Right lobe of liver (tissue), 6 donors: Measurements from ENCODE around the gene IL22. TPM values are rescaled to one million over a fixed set of nuclear protein-coding genes. Genes with fewer than 3 reads are reported as not detected.

ENCODE experiments used
- ATAC-seq, 4 donors: fragments of 200-7000 bp; cut with Tn5 transposase; one replicate each; pipeline ENCODE4 v1.9.1; 2020; ENCODE audit warnings: mild to moderate bottlenecking in 4 of 4, moderate library complexity in 4 of 4
- DNase-seq, 3 donors: peaks; one replicate each; pipeline ENCODE4 v3.0.0-alpha.2; 2020
- H3K27ac ChIP-seq, 3 donors: fragments of 200-600 bp; one replicate each; pipeline ENCODE4 v1.8.0; 2022
- H3K27me3 ChIP-seq, 2 donors: fragments of 200-600 bp; one replicate each; pipeline ENCODE4 v1.8.0; 2022
- H3K36me3 ChIP-seq, 4 donors: fragments of 200-600 bp; sonication (generic) in 1 of 4; one replicate each; pipeline versions ENCODE4 v1.5.1 to v1.8.0; 2017 to 2022; ENCODE audit warnings: control low read depth in 1 of 4
- H3K4me1 ChIP-seq, 4 donors: fragments of 200-600 bp; sonication (generic) in 1 of 4; one replicate each; pipeline versions ENCODE4 v1.5.1 to v1.8.0; 2017 to 2022; ENCODE audit warnings: control low read depth in 1 of 4
- H3K4me3 ChIP-seq, 3 donors: fragments of 200-600 bp; one replicate each; pipeline ENCODE4 v1.8.0; 2022
- H3K9me3 ChIP-seq, 4 donors: fragments of 200-600 bp; sonication (generic) in 1 of 4; one replicate each; pipeline versions ENCODE4 v1.5.1 to v1.8.0; 2017 to 2022; ENCODE audit warnings: control low read depth in 1 of 4
- POLR2A ChIP-seq: fragments of 450-650 bp; IDR thresholded peaks from one replicate; pipeline ENCODE4 v1.6.1; 2017; ENCODE audit warnings: antibody characterized with exemption, mild to moderate bottlenecking
- WGBS: methylation state at CpG from one replicate; pipeline ENCODE4 v1.1.6; 2018; ENCODE audit warnings: low coverage, low lambda C conversion rate; ENCODE audit not compliant: insufficient coverage; ENCODE audit errors: missing lambda C conversion rate; 5-methylcytosine and 5-hydroxymethylcytosine counted together
- intact Hi-C, 2 donors: fragments of 100-400 bp; cut with DNase I; formaldehyde crosslinking; loops; one replicate each; pipeline versions ENCODE4 v1.11.2 to v1.14.1; 2022
- total RNA-seq, 6 experiments: library from RNA; depleted of rRNA in 2 of 6; stranded (reverse); fragments of >200 nt in 2 of 6; fragmentation: NEBNext Ultra II Directional in 3 of 6; extraction: Animal tissue kit (Norgen Biotek cat#: 25700) in 3 of 6; gene quantifications; one replicate each; pipeline versions ENCODE4 v1.1.0 to v1.2.4, GENCODE V29; 2016 to 2023
- TF ChIP-seq, protein P1 (sequence below), 4 donors: fragments of 200-600 bp in 3 of 4; fragments of 450-650 bp in 1 of 4; IDR thresholded peaks; one replicate each; pipeline versions ENCODE4 v1.5.1 to v1.8.0; 2016 to 2022; ENCODE audit warnings: antibody characterized with exemption in 4 of 4, mild to moderate bottlenecking in 2 of 4
- donor health status: DM: no; HTN: yes; CAD: no.
- donor health status: DM: no; HTN: no; CAD: no.
- donor health status: DM: no; HTN: no; CAD: no.
- donor health status: DM: no; HTN: yes; CAD: no.
- donor health status: DM: no; HTN: yes; CAD: no.

The IL22 gene
- total RNA-seq, 6 experiments from 2014 or later = not detected

GRCh38 chr12:68292151-68292943, 38.9 kb upstream of the IL22 start:
- 87% methylated on average over 9 of the region's 9 CpGs for WGBS

DNA sequence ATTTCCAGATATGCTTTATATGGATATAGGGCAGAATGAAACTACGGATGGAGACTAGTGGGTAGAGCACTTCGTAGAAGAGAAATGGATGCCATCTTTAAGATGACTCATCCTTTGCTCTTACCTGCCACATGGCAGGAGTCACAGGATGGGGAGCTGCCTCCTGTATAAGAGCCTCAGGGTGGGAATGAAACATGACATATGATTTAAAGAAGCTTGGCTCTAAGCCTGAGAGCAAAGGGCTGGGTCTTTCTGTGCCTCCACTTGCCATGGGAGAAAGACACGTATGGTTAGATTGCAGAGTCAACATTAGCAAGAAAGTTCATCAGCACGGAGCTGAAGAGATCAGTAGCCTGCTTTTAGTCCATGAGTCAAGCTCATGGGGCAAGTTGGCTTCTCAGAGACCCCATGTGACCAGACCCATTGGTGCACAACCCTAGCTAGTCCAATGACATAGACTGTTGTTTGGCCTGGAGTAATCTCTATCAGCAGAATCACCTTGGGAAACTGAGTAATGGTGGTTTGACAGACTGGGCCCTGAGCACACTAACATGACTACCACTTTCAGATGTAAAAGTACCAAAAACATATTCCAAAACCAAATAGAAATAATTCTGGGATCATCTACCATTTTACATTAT, 38.1 kb upstream of the IL22 start:
- no peak for TF ChIP-seq POLR2A
- TF ChIP-seq, protein P1, sequence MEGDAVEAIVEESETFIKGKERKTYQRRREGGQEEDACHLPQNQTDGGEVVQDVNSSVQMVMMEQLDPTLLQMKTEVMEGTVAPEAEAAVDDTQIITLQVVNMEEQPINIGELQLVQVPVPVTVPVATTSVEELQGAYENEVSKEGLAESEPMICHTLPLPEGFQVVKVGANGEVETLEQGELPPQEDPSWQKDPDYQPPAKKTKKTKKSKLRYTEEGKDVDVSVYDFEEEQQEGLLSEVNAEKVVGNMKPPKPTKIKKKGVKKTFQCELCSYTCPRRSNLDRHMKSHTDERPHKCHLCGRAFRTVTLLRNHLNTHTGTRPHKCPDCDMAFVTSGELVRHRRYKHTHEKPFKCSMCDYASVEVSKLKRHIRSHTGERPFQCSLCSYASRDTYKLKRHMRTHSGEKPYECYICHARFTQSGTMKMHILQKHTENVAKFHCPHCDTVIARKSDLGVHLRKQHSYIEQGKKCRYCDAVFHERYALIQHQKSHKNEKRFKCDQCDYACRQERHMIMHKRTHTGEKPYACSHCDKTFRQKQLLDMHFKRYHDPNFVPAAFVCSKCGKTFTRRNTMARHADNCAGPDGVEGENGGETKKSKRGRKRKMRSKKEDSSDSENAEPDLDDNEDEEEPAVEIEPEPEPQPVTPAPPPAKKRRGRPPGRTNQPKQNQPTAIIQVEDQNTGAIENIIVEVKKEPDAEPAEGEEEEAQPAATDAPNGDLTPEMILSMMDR (IDR thresholded peaks at IDR 0.05) = no peak
- no peaks in the 10 kb centered on the region for H3K27me3 ChIP-seq
- no peak overlapping the region for H3K27ac ChIP-seq
- ATAC-seq = no peak
- H3K4me1 ChIP-seq = peaks cover 0 to 15% (median 0%) of the 10 kb centered on the region in 4 donors
- H3K4me3 ChIP-seq = no peak overlapping the region
- 83% methylated on average over 1 of the region's 4 CpGs for WGBS
- no peaks in the 10 kb centered on the region for H3K36me3 ChIP-seq
- no peak for DNase-seq
- intact Hi-C loops = no loop called here
- H3K9me3 ChIP-seq = no peaks in the 10 kb centered on the region

More at GRCh38 chr12:68292151-68292943, 38.9 kb upstream of the IL22 start:
- no peak for TF ChIP-seq POLR2A
- TF ChIP-seq, protein P1 (IDR thresholded peaks at IDR 0.05) = no peak
- Histone ChIP-seq H3K36me3 (no peaks in the 10 kb centered on the region), H3K27me3 (no peaks in the 10 kb centered on the region), H3K4me3 (no peak overlapping the region), H3K4me1 (peaks cover 0 to 15% (median 0%) of the 10 kb centered on the region in 4 donors), H3K27ac (no peak overlapping the region), H3K9me3 (no peaks in the 10 kb centered on the region)
- ATAC-seq (no peak), DNase-seq (no peak)
- intact Hi-C loops = no loop called here

DNA sequence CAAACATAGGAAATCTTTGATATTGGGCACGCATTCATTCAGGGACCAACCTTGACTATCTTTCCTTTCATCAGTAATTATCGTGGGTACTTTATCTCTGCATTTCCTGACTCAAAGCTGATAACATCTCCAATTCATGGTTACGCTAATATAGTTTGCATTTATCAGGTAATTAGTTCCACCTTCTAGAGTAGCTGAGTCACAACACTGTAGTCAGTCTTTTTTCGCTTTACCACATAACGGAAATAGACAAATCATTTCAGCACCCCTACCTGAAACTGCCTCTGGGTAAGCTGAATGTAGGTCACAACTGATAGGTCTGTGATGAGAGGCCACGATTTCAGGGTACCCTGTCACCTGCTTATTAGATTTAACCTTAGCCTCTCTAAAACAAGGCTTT, 36.7 kb upstream of the IL22 start:
- Histone ChIP-seq H3K4me3 (no peak overlapping the region), H3K9me3 (no peaks in the 10 kb centered on the region), H3K27ac (no peak overlapping the region), H3K4me1 (peaks cover 0 to 11% (median 0%) of the 10 kb centered on the region in 4 donors), H3K27me3 (no peaks in the 10 kb centered on the region), H3K36me3 (no peaks in the 10 kb centered on the region)
- intact Hi-C loops = no loop called here
- TF ChIP-seq, protein P1 (IDR thresholded peaks at IDR 0.05) = no peak
- ATAC-seq = no peak
- no peak for DNase-seq
- WGBS = 60% methylated on average over 6 of the region's 6 CpGs

- Histone ChIP-seq H3K9me3 (no peaks in the 10 kb centered on the region), H3K27me3 (no peaks in the 10 kb centered on the region), H3K36me3 (no peaks in the 10 kb centered on the region), H3K27ac (no peak overlapping the region), H3K4me1 (no peaks in the 10 kb centered on the region), H3K4me3 (no peak overlapping the region)
- 80% methylated on average over 5 of the region's 5 CpGs for WGBS
- TF ChIP-seq POLR2A = no peak
- TF ChIP-seq, protein P1 (IDR thresholded peaks at IDR 0.05) = no peak
- intact Hi-C loops = no loop called here
- no peak for DNase-seq
- no peak for ATAC-seq
Measured at GRCh38 chr12:68287106-68287505, 33.7 kb upstream of the IL22 start.
